COLO668 (cell line): ENCODE results near the gene BTBD9.
A peak's percentile ranks its signal among the peaks of the same experiment; 100 is the strongest.

Experiments used
- DNase-seq: peaks from one replicate; lab custom pipeline; 2025; ENCODE audit not compliant: unreplicated experiment; lab: John Stamatoyannopoulos, UW

Gene BTBD9

DNA sequence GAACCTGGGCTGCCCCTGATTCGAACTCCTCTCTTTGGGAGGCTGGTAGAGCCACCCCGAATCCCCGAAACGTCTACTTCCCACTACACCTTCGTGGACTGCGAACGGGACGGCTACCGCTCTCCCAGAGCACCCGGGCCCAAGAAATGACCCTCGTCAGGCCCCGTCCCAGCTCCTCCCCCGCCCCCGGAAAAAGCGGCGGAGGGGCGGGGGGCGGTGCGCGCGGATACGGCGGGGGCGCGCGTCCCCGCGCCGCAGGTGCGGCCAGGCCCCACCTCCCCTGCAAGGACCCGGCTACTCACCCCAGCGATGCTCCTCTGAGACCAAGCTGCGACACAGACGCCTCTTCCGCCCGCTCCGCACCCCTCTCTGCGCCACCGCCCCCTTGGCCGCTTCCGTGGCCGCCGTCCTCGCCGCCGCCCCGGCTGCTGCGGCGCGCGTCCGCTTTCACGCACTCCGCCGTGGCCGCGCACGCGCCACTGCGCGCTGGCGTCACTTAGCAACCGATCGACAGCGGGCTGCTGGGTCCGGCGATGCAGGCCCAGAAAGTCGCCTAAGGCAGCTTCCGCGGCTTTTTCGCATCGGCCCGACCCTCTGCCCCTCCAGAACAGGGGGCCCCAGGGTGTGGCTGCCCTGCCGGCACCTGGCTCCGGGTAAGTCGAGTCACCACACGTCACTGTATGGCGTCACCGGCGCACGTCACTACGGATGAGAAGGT is at the start of gene BTBD9:
Gene BTBD9, minus strand, starts transcription at position 432 of the 718 bp plus-strand sequence.
- DNase-seq, result peak; percentile 85

DNA sequence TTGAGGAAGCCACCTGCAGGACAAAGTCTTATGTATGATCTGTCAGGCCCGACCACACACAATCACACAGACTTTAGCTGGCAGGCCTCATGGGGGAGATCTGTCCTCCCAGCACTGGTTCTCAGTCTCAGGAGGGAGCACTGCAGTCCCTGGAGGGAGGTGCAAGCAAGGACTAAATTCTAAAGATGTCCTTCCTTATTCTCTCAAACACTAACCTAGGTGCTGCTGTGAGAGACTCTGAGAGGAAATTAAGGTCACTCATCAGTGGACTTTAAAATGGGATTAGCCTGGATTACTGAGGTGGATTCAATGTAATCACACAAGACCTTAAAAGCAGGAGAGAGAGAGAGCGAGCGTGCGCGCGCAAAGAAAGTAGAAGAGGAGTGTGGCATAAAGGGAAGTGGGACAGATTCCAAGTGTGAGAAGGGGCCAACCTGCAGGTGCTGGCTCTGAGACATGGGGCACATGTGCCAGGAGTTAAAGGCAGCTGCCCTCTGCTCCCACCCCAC is 48.9 kb upstream of the BTBD9 start:
- no peak for DNase-seq

DNA sequence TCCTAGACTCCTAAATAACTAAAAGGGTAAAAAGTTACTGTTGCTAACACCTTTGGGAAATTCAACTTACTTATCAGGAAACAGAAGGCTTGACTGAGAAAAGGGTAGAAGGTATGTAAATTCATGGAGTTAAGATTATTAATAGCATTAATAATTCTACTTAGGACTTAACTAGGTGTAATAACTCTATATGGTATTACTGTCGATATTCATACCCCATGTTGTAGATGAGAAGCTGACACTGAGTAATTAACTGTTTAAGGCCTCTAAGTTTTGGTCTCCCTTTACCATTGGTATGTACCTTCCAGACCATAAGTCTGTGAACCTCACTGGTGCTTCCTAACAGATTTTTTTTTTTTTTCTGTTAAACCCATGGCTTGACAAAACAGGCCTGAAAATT is 47.8 kb upstream of the BTBD9 start:
- no peak for DNase-seq

DNA sequence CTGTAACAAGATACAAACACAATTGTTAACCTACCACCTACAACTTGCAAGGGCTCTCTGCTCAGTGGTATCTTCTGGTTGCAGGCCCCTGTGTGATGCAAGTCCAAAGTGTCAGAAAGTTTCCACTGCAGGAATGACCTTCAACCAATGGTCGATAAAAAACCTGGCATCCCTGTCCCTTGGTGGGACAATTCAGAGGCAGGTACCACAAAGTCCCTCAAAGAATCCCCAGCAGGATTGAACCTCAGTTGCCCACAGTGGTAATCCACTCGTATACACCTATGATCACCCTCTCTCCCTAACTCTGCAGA is 47.3 kb upstream of the BTBD9 start:
- DNase-seq, result no peak

DNA sequence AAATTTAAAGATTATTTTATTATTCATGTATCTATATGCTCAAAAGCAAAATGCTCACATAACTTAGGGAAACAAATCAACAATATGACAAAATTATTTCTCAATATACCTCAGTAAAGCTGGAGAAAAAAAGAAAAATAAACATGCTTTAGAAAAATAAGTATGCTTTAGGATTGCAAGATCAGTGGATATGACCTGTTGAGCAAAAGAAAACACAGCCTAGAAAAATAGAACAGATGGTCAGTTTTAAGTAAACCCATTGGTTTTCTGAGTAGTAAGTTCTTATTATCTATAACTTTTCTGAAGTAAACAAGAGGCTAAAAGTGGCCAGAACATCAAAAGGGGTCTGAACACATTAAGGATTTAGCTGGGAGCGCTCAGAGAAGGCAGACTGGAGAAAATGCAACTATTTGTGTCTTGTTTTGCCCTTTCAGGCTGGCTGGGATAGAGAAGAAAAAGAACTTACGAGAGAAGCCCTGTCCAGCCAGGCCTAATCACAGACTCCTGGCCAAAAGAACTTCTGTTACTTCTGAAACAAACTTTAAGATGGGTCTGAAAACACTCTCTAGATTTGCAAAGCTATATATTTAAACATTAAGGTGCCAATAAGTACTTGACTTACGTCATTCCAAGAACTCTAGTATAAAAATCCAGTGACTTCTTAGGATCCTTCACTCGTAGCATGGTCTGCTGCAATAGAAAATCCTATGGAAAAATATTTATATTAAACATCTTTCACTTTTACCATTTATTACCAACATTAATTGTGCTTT is 46.7 kb upstream of the BTBD9 start:
- DNase-seq, result no peak

DNA sequence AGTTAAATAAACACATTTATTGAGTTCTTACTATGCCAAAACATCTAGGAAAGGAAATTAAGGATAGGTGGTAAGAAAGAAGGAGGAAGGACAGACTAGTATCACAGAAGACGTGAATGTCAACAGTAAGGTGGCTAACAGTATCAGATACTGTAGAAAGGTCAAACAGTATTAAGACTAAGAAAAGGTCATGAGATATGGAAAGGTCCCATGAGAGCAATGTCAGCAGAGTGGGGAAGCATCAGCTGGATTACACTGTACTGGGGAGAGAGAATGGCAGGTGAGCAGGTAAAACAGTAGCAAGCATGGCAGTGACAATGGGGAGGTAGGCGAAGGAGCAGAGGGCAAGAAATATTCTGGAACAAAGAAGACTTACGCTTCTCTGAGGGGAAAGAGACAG is 45.2 kb upstream of the BTBD9 start:
- no peak for DNase-seq

DNA sequence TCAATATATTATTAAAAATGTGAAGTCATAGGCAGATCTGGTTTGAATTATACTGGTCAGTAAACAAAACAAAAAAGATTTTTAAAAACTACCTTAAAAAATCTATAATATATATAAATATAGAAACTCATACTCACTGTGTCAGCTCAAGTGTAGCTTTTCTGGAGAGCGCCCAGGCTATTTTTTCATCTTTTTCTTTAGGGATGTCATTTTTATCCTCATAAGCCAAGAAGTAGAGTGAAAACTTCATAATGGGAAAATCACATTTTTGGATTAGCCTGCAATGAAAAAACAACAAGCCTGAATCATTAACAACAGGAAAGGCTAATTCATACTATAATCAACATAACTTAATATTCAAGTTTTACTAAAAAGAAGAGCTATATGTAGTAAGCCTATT is 44.5 kb upstream of the BTBD9 start:
- no peak for DNase-seq

DNA sequence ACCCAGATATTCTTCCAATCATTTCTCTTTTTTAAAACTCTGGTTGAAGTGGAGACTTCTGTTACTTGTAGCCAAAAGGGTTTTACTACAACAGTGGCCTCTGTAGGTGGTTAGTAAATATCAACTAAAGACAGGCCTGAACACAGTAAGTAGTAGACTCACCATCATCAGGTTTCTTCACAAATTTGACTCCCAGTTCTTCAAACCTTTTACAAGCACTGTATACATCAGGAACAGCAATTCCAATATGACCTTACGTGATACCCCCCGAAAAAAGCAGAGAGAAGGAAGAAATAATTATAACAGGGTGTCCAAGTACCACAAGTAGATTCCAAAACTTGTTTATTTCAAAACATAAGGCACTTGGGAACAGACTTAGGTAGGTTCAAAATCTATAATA is 42.1 kb upstream of the BTBD9 start:
- DNase-seq, result no peak

DNA sequence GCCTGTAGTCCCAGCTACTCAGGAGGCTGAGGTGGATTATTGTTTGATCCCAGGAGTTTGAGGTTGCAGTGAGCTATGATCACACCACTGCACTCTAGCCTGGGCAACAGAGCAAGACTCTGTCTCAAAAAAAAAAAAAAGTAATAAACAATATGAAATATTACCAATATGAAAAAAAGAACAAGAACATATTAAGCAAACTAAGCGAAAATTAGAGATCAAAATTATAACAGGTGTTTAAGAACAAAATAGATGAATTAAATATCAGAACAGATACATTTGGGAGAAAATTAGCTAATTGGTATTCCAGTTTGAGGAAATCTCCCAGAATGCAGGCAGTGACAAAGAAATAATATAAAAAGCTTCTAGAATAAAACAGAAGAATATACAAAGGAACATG is 39.9 kb upstream of the BTBD9 start:
- DNase-seq, result no peak

DNA sequence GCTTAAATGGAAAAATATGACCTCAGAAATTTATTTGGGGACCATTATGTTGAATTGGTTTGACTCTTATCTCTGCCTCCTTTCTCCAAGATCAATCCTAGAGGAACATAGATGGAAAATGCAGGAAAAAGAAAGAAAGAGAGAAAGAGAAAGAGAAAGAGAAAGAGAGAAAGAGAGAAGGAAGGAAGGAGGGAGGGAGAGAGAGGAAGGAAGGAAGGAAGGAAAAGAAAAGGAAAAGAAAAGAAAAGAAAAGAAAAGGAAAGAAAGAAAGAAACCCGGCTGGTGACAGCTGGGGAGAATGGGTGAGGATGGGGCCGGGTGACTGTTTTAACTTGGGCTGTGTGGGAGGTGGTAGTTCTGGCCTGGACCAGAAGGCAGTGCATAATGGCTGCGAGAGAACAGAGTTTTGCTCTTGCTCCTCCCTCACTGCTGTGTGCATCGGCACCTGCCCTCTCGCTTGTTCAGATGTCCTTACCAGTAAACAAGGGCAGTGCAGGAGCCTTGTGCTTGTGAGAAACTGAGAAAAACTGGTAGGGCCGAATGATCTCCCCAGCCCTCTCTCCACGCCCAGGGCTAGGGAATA is 38.5 kb upstream of the BTBD9 start:
- no peak for DNase-seq

DNA sequence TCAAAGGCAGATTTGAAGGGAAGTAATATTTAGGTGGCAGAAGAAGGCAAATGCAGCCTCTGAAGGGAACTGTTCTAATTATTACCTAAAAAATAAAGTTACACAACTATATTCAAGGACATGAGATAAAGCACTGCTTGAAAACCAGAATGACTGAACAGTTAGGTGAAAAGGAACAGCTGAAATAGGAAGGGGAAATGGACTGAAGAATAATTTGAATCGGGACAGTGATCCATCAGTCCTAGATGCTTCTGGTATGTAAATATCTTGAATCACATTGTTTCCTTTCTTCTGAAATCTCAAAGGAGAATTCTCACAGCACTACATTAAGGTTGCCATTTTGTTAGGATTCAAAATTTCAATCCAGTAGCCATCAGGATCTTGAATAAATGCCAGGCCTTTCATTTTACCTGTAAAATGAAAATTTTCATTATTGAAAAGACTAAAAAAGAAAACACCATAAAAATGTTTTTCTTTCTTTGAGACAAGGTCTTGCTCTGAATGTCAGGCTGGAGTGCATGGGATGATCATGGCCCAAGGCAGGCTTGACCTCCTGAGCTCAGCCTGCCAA is 37.3 kb upstream of the BTBD9 start:
- no peak for DNase-seq

DNA sequence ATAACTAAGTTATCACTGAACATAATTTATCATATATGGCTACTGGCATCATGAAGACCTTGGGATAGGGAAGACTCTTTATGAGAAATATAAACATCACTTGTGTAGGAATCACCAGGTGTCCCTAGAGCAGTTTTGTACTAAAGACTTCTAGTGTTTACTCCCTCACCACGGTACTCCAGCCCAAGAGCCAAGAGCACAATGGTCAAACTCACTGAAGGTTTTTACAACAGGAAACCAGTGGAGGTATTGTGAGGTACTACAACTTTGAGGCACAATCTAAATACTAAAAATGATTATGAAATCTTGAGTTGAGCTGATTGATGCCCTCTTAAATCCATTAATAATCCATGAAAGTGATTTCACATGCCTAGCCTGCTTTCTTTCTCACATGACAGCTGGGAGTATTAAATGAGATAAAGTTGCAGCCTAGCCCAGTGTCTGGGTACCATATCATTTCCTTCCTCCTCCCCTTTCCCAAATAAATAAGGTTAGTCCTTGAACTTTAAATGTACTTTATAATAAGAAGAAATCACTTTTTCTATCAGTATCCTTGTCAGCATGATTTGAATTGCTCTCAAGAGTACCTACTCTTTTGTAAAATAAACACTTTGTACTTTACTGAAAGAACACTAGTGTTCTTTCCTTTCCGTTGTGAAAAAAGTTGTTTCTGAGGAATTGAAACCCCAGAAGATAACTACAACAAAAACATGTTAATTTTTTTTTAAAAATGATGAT is 36.7 kb upstream of the BTBD9 start:
- no peak for DNase-seq

DNA sequence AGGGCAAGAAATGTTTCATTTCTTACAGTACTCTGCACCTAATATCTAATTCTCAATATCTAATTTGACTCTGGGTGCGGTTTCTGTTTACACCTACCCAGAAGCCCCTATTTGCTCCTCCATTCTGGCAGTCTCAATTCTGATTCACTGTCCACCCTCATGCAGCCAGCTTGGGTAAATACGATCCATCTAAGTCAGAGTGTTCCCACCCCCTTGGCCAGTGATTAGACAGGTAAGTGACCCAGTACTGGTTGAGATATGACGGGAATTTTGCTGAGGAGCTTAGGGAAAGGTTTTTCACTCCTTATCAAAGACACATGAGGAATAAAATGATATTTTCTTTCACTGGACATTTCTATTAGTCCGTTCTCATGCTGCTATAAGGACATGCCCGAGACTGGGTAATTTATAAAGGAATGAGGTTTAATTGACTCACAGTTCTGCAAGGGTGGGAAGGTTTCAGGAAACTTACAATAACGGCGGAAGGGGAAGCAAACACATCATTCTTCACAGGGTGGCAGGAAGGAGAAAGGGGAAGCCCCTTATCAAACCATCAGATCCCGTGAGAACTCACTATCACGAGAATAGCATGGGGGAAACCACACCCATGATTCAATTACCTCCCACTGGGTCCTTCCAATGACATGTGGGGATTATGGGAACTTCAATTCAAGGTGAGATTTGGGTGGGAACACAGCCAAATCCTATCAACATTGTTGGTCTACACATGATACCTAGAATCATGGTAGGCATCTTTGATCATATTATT is 33.9 kb upstream of the BTBD9 start:
- no peak for DNase-seq

DNA sequence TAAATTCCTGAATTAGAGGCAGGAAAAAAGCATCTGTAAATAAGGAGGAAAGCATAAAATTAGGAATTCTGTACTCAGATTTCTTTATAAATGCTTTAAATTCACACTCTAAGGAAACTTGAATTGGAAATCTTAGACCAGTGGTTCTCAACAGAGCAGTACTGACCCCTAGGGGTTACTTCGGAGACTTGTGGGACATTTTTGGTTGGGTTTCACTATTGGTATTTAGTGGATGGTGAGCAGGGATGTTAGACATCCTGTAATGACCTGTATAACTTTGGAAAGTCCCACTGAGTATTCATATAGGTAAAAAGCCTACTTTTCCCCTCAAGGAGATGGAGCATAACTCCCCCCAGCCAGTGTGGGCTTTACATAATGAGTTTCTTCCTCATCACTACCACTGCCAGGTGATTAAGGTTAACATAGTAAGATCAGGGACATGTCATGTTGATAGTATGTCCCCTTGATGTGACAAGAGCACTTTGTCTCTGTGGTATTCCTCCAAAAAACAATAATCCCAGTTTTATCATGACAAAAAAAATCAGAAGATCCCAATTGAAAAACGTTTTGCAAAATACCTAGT is 32.2 kb upstream of the BTBD9 start:
- peak; percentile 4 for DNase-seq

DNA sequence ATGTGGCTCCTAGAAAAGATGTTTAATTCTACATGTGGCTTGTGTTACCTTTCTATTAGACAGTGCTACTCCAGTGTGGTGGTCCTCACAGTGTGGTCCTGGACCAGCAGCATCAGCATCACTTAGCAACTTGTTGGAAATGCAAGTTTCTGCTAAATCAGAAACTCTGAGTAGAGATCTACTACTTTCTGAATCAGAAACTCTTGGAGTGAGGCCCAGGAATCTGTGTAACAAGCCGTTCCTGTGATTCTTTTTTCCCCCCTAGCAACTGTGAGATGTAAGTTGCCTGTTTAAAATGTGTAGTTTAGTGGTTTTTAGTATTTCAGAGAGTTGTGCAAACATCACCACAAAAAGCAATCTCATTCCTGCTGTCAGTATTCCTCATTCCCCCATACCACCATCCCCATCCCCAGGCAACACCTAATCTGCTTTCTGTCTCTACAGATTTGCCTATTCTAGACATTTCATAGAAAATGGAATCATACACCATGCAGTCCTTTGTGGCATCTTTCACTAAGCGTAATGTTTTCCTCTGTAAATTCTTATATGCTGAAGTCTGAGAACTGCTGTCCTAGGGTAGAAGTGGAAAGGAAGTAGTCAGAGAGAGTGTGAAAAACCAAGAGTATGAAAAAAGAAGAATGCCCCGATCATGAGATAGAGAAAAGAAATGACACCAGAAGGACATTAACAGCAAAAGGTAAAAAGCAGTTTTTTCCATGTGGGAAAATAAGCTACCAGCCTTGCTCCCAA is 18.9 kb upstream of the BTBD9 start:
- DNase-seq, result no peak

DNA sequence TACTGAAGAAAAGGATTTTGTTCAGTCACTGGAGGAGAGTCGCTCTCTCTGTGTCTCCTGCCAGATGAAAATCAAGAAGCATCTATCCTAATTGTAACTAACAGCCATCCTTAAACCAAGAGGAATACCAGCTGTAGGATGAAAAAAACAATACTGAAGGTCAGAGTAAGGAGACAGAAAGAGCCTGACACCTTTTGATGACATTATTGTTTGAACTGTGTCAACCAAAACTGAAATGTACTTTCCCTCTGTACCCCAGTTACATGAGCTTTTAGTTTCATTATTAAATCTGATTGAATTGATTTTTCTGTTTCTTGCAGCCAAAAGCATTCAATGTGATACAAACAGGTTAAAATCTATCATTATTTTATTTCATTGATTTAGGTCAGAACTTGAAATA is 17.2 kb upstream of the BTBD9 start:
- no peak for DNase-seq

DNA sequence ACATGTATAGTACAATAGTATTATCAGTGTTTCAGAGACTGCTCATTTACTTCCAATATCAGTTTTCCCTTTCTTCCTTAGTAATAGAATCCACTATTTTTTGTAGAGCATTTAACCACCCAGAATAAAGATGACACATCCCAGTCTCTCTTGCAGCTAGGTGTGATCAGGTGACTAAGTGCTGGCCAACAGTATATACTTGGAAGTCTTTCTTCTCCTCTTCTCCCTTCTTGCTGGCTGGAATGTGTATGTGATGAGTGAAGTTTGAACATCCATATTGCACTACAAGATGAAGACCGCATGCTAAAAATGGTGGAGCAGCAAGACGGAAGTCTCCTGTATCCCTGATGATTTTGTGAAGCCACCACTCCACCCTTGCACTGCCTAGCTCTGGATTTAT is 14.5 kb upstream of the BTBD9 start:
- no peak for DNase-seq

DNA sequence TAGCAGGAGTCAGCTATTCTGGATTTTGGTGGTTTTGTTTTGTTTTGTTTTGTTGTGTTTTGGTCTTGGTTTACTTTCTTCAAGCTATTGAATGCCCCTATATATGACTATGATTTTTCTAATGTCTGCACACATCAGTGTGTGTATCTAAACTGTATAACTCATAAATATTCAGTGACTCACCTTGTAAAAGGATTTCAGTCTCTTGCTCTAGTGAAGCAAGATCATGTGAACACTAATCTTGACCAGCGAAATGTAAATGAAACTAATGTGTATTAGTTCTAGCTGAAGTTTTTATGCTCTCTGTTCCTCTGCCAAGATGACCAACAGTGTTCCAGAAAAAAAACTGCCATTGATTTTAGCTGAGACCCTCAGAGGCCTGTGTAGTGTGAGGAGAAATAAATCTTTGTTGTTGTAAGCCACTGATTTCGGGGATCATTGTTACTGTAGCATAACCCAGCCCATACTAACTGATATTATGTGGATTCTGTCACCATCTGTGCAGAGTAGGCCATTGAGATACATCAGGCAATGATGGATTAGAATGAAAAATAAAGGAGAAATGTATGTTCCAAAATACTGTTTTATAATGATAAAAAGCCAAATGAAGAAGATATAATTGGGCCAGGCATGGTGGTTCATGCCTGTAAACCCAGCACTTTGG is 11.5 kb upstream of the BTBD9 start:
- DNase-seq, result no peak

DNA sequence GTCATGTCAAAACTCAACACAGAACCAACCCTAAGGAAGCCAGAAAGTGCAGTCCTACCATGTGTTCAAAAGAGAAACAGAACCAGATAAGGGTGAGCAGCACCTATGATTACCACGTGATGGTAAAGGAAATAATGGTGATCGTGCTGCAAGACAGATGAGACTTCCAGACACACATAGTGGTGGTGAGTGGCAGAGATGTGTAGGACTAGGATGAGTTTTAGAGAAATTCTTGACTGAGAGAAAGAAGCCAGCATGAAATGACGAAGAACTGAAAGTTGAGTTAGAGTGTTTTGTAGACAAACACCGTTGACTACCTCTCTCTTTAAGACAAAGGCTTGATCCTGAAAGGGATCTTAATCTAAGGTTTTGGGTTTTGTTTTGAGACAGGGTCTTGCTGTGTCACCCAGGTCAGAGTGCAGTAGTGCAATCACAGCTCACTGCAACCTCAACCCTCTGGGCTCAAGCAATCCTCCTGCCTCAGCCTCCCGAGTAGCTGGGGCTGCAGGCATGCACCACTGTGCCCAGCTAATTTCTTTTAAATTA is 10.6 kb upstream of the BTBD9 start:
- DNase-seq, result no peak
